ENCODE results near the gene PCNX3. TPM values are rescaled to one million over a fixed set of nuclear protein-coding genes. Genes with fewer than 3 reads are reported as not detected.

PCNX3 gene
- total and polyA plus RNA-seq, 2 of the 4 experiments (the other 2 are of a cell fraction): 5.6 to 33.2 TPM

DNA sequence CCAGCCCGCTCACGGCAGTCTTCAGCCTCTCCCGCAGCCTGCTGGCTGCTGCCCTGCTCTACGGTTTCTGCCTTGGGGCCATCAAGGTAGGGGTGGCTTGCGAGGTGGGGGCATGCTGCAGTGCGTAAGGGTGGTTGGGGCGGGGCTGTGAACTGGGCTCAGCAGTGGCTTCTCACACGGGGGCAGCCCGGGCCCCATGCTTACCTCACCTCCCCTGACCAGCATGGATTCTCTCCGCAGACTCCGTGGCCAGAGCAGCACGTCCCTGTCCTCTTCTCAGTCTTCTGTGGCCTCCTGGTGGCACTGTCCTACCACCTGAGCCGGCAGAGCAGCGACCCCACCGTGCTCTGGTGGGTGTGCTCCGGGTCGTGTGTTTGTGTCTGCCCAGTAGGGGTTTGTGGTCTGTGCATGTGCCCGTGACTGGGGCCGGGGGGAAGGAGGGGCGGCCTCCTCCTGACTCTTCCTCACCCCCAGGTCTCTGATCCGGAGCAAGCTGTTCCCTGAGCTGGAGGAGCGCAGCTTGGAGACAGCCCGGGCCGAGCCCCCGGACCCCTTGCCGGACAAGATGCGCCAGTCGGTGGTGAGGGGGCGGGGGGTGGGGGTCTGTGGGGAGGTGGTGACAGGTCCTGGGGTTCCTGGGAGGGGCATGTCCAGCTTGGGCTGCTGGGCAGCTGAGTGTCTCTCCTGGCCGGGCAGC is 9.5 kb downstream of the PCNX3 start:
- BruUV-seq (replicated peaks): no TSS peak
- in situ Hi-C loops (cut with MboI; ENCODE audit: low sequenced_read_pairs): no loop called here

More for the DNA sequence above, 9.5 kb downstream of the PCNX3 start:
- ATAC-seq (ENCODE audit: low read depth) (no peak), DNase-seq (no peak)
- Histone ChIP-seq H3K27me3 (ENCODE audit: control insufficient read depth, insufficient read depth, low read length) (no peaks in the 10 kb centered on the region), H3K4me3 (ENCODE audit: insufficient read depth, low read depth, low read length) (no peak overlapping the region), H4K8ac (ENCODE audit: low read depth in 2 of 2, low read length in 2 of 2) (no peak overlapping the region), H2BK15ac (ENCODE audit: low read depth, low read length) (no peak overlapping the region), H3K79me1 (ENCODE audit: low read depth in 1 of 2, low read length in 2 of 2) (peaks cover 14 to 17% of the 10 kb centered on the region in 2 experiments; a peak in 3 of 4 replicates), H3K27ac (ENCODE audit: insufficient read depth, low read length) (no peak overlapping the region), H3K9me3 (ENCODE audit: control insufficient read depth, insufficient read depth, low read length) (no peaks in the 10 kb centered on the region), H4K91ac (ENCODE audit: insufficient read depth, low read depth, low read length) (no peak overlapping the region), H3K23ac (ENCODE audit: low read depth, low read length) (no peak overlapping the region), H3K4ac (ENCODE audit: low read depth, low read length) (no peak overlapping the region), H3K14ac (replicated peaks; ENCODE audit: low read depth, low read length) (no peak overlapping the region), H2AK5ac (ENCODE audit: low read depth, low read length) (no peak overlapping the region), H3K9ac (ENCODE audit: low read depth, low read length) (no peak overlapping the region), H4K5ac (ENCODE audit: low read depth, low read length) (no peak overlapping the region), H2AK9ac (replicated peaks; ENCODE audit: low read depth, low read length, poor library complexity) (no peak overlapping the region), H3K4me2 (ENCODE audit: low read depth, low read length) (no peak overlapping the region), H3K18ac (ENCODE audit: low read depth, low read length) (no peak overlapping the region), H3K56ac (ENCODE audit: extremely low read depth, insufficient read depth, low read length) (no peak overlapping the region), H2BK120ac (ENCODE audit: low read depth, low read length) (no peak overlapping the region), H3K9me1 (ENCODE audit: insufficient read depth, low read length) (no peaks in the 10 kb centered on the region), H2AFZ (replicated peaks; ENCODE audit: low read length, poor library complexity) (no peak overlapping the region), H3K4me1 (ENCODE audit: control insufficient read depth, insufficient read depth, low read length) (no peaks in the 10 kb centered on the region), H2BK5ac (ENCODE audit: low read depth, low read length, poor library complexity, severe bottlenecking) (no peak overlapping the region), H2BK20ac (ENCODE audit: low read depth, low read length) (no peak overlapping the region), H3K36me3 (ENCODE audit: control insufficient read depth, insufficient read depth, low read length) (peaks cover 89% of the 10 kb centered on the region), H4K20me1 (ENCODE audit: insufficient read depth, low read length) (peaks cover under 1% of the 10 kb centered on the region)
- dilution Hi-C loops (cut with HindIII; ENCODE audit: low sequenced_read_pairs, unreplicated experiment): no loop called here
- CTCF ChIA-PET: interaction anchor here (1.7 kb wide), 1 partner anchor 13 kb away, joined by 5 read pairs; the partner anchor contains the start of gene SIPA1
- TF ChIP-seq, protein P1, sequence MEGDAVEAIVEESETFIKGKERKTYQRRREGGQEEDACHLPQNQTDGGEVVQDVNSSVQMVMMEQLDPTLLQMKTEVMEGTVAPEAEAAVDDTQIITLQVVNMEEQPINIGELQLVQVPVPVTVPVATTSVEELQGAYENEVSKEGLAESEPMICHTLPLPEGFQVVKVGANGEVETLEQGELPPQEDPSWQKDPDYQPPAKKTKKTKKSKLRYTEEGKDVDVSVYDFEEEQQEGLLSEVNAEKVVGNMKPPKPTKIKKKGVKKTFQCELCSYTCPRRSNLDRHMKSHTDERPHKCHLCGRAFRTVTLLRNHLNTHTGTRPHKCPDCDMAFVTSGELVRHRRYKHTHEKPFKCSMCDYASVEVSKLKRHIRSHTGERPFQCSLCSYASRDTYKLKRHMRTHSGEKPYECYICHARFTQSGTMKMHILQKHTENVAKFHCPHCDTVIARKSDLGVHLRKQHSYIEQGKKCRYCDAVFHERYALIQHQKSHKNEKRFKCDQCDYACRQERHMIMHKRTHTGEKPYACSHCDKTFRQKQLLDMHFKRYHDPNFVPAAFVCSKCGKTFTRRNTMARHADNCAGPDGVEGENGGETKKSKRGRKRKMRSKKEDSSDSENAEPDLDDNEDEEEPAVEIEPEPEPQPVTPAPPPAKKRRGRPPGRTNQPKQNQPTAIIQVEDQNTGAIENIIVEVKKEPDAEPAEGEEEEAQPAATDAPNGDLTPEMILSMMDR (conservative IDR thresholded peaks at IDR 0.05; ENCODE audit: low read depth, low read length): no peak
- TF ChIP-seq, protein P2, sequence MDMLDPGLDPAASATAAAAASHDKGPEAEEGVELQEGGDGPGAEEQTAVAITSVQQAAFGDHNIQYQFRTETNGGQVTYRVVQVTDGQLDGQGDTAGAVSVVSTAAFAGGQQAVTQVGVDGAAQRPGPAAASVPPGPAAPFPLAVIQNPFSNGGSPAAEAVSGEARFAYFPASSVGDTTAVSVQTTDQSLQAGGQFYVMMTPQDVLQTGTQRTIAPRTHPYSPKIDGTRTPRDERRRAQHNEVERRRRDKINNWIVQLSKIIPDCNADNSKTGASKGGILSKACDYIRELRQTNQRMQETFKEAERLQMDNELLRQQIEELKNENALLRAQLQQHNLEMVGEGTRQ (IDR thresholded peaks at IDR 0.05; ENCODE audit: low read depth, low read length): no peak
- TF ChIP-seq CEBPB (IDR thresholded peaks at IDR 0.05; ENCODE audit: low read depth, low read length) (no peak), MAZ (IDR thresholded peaks at IDR 0.05; ENCODE audit: borderline replicate concordance, low read depth, low read length) (no peak), MXI1 (IDR thresholded peaks at IDR 0.05; ENCODE audit: borderline replicate concordance, low read depth, low read length) (no peak), CHD1 (IDR thresholded peaks at IDR 0.05; ENCODE audit: low read depth, low read length) (no peak), POLR2A (IDR thresholded peaks at IDR 0.05; ENCODE audit: low read depth, low read length) (no peak), RCOR1 (IDR thresholded peaks at IDR 0.05; ENCODE audit: insufficient replicate concordance, low read length) (no peak), RFX5 (IDR thresholded peaks at IDR 0.05; ENCODE audit: low read depth, low read length) (no peak), FOS (IDR thresholded peaks at IDR 0.05; ENCODE audit: low read depth, low read length) (no peak)
- TF ChIP-seq, protein P3, sequence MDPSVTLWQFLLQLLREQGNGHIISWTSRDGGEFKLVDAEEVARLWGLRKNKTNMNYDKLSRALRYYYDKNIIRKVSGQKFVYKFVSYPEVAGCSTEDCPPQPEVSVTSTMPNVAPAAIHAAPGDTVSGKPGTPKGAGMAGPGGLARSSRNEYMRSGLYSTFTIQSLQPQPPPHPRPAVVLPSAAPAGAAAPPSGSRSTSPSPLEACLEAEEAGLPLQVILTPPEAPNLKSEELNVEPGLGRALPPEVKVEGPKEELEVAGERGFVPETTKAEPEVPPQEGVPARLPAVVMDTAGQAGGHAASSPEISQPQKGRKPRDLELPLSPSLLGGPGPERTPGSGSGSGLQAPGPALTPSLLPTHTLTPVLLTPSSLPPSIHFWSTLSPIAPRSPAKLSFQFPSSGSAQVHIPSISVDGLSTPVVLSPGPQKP (IDR thresholded peaks at IDR 0.05; ENCODE audit: borderline replicate concordance, low read depth, low read length): no peak
- WGBS, 2 experiments (ENCODE audit: extremely low coverage in 2 of 2, insufficient read length in 1 of 2): 64% methylated on average over 4 of the region's 30 CpGs; no CpG with 5 or more reads in 1 of the 2 experiments
- intact Hi-C loops (cut with micrococcal nuclease): no loop called here
- POLR2A ChIA-PET (ENCODE audit: unreplicated experiment): interaction anchor here (0.6 kb wide), 1 partner anchor 286 kb away, joined by 3 read pairs; no protein-coding TSS in a partner anchor
